ENCODE data around the gene DLX4.
A peak's percentile ranks its signal among the peaks of the same experiment; 100 is the strongest.

Gene DLX4

DNA sequence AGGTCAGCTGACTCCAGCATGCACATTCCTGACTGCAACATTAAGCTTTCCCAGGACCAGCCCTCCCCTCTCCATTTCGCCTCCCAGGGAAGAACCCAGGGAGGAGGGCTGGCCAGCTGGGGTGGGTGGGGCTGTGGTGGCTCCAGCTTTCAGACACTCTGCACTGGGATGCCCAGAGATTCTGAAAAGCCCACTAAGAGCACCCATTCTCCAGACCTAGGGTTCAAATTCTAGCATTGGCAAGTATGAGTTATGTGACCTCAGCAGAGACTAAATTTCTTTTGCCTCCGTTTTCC, 18.2 kb downstream of the DLX4 start:
- no peak for ATAC-seq
- DNase-seq: no peak

DNA sequence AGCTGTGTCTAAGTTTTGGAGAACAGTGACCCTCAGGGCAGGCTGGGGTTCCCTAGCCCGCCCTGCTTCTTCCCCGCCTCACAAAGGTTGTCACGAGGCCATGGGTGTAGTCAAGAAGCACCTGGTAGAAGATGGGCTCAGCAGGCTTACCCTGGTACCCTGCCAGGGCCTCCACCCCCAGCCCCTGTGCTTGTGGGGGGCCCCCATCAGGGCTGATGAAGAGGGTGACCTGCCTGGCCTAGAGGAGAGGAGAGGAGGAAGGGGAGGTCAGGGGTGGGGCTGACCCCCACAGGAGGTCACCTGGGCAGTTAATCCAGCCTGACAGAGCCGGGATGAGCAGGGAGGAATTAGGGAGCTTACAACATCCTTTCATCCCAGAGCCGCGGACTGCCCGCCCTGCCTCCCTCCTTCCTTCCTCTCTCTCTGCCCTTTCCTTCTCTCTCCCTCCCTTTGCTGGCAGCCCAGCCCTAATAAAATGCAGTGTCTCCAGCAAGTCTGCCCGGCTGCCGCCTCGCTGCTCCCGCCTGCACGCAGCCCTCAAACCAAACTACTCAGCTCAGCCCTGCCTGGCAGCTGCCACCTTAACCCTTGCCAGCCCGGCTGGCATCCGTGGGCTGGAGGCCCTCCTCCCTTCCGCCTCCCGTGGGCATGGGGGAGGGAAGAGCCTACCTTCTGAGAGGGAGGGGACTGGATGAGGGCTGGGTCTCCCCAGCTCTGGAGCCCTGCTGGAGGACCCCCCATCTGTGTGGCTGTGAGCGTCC, 18.9 kb downstream of the DLX4 start:
- no peak for ATAC-seq
- DNase-seq: no peak

DNA sequence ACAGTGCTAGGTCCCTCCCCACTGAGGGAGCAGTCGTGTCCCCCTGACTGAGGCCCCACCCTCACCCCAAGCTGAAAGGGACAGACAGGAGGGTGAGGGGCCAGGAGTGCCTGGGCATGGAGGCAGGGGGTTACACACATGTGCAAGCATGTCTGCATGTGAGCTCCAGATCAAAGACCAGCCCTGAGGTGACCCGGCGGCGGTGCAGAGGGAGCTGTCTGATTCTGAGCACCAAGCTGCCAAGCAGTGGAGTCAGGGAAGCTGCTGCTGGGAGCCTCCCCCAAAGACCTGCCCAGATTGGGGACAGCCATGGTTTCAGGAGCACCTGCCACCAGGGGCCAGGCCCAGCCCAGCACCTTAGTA, 20.5 kb downstream of the DLX4 start:
- no peak for DNase-seq
- ATAC-seq: no peak

DNA sequence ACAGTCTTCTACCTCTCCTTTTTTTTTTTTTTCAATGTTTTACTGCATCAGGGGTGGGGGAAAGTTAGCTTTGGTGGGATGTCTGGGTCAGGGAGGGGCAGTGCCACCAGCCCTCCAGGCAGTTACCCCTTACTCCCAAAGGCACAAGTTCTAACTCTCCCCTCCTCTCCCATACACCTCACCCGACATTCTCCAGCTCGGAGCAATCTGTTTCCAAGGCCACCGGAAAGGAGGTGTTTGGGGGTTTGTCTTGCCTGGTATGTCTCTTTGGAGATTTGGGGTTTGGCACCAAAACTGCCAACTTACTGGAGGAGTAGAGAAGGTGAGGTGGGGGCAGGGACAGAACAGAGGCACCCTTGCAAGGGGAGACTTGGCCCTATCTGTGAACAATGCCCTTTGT, 21.3 kb downstream of the DLX4 start:
- ATAC-seq (no peak), DNase-seq (no peak)

DNA sequence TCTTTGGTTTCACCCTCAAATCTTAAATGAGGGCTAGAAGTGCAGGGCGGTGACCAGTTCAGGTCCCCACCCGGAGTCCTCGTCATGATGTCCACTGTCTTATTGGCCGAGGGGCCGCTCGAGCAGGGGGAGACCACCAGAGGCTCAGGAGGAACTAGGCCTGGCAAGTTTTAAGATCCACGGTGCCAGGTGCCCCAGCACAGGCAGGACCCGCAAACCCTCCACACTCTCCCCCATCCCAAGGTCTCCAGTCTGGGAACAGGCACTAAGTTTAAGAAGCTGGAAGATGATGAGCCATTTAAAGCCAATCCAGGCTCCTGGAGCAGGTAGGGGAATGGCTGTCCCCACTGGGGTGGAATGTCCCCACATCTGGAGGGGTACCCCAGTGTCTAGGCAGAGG, 21.9 kb downstream of the DLX4 start:
- DNase-seq: no peak
- no peak for ATAC-seq

DNA sequence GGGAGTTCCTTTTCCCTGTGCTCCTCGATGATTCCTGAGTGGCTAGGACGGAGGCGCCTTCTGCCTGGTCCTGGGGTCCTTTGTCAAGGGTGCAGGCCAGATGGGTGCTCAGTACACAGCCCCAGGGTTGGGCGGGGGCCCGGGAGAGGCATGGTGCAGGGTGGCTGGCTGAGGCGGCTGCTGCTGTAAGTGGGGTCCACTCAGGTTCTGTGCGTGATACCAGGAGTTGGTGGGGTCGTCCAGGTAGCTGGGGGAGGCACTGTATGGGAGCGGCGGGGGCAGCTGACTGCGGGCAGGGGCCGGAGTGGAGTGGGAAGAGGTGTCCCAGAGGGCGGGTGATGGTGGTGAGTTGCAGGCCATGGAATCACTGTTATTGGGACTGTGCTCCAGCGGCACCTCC, 22.4 kb downstream of the DLX4 start:
- no peak for DNase-seq
- no peak for ATAC-seq

DNA sequence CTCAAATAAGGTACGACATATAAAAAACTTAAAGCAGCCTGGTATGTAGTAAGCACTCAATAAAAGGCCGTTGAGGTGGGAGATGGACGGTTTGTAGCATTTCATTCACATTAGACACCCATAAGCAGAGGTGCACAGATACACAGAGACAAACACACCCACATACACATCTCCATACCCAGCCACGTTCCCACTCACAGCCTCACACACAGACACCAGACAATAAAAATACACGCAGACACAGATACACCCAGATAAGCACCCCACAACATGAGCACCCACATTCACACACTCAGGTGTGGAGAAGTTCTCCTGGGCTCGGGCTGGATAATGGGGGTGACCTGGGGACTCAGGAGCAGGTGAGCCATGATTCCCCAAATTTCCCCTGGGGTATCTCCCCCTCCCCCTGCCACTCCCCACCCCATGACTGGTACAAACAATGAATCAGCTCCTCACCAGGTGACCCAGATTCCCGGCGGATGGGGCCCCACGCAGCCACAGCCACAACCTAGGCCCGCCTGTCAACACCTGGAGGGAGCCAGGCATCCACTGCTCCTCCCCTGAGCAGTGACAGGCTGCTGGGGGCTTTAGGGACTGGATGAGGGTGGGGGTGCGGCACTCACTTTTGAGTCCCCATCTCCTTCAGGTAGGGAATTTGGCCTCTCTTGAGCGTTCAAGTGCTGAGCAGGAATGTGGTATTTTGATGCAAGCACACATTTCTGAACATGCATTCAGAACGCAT, 23.4 kb downstream of the DLX4 start:
- no peak for ATAC-seq
- no peak for DNase-seq

DNA sequence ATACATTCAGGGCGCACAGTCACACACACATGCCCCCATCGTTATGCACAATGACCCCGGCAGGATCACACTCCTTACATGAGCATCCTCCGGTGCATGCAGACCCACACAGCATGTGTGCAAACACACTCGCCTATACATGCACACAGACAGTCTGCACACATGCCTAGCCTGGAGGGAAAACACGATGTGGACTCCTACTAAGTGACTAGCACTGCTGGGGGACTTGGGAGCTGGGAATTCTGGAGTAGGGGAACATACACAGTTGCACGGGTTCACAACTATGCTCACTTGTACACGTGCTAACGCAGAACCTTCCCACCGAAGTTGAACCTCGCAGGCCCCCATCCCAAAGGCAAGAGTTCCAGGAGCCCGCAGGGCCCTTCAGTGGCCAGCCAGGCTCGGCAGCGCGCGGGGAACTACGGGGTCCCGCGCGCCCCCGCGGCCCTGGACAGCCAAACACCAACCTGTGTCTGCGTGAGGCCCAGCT, 24.0 kb downstream of the DLX4 start:
- no peak for DNase-seq
- ATAC-seq: no peak

DNA sequence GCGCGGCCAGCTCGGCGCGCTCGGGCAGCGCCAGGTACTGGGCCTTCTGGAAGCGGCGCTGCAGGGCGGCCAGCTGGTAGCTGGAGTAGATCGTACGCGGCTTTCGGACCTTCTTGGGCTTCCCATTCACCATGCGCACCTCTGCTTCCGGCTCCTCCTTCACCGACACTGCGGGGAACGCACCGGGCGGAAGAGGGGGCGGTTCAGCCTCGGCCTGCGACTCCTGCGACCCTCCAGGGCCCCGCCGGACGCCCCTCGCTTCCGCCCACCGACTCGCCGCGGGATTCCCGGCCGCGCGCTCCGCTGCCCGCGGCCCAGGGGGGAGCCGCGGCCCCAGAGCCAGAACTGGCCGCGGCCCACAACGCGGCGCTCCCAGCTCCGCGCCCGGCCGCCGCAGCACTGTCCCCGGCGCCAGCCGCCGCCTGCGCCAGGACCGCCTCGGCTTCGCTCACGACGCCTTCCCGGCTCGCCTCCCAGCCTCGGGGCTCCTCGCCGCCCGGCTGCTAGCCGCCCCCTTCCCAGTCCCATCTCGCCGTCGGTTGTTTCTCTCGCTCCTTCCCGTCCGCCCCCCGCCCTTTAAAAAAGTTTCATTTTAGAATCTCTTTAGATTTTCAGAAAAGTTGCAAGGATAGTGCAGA, 24.6 kb downstream of the DLX4 start:
- ATAC-seq: no peak
- peak; percentile 33 for DNase-seq

DNA sequence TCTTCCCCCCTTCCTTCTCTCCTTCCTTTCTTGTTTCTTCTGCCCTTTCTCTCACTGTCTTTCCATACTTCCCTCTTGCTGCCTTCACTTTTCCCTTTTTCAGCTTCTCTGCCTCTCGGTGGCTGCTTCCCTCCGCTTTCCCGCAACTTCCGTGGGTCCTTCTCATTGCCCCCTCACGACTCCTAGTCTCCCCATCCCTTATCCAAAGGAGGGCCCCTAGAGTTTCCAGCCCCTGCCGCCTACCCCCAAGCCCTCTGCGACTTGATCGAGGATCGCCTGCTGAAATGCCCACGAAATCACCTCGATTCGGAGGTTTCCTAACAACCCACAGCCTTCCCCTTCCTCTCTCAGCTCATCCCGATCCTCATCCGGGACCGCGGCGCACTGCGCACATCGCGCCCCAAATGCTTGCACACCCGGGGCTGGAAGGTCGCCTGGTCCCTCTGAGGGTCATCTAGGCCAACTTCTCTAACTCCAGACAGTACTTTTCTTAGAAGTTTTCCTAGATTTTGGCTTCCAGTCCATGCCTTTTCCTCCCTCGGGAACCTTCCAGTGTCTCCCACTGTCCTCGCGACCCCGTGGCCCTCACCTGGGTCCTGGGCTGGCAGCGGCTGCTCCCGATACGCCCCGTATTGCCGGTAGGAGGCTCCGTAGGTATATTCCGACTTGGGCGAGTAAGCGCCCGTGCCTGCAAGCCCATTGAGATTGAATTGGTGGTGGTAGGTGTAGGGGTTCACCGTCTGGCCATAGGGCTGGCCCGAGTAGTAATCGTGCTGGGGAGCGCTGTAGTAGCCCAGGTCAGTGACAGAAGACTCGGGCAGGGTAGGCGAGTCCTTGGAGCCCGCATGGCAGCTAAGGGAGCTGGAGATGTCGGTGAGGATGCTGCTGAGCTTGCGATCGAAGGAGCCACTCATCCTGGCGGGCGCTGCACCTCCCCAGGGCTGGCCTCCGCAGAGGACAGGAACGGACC, 25.4 kb downstream of the DLX4 start:
- ATAC-seq (no peak), DNase-seq (no peak)

DNA sequence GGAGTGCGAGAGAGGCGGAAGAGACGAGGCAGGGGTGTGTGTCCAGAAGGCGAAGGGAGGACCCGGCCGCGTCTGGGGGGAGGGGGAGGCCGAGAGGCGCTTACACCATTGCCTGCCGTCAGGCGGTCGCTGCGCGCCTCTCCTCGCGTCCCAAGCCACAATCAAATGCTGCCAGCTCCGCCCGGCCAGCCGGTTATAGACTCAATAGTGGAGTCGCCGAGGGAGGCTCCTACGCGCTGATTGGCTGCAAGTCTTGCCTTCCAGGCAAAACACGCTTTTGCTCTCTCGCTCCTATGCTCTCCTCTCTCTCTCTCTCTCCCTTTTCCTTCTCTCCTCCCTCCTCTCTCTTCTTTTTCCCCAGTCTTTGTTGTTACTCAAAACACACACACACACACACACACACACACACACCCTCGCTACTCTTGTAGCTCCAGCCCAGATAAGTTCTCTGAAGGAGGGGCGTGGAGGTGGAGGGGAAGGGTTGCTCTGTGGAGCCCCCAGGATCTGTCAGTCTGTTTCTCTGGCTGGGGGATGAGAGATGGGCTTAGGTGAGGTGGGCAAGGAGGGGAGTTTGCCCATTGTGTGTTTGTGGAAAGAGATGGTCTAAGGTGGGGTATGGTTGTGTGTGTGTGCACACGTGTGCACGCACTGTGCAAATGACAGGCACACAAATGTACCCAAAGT, 26.2 kb downstream of the DLX4 start, which contains the start of gene DLX3:
DLX3 (minus strand) TSS at position 170 of the 684 bp plus-strand sequence. CDS start 226 bp downstream, outside the sequence.
- ATAC-seq: no peak
- DNase-seq: peak; percentile 44

DNA sequence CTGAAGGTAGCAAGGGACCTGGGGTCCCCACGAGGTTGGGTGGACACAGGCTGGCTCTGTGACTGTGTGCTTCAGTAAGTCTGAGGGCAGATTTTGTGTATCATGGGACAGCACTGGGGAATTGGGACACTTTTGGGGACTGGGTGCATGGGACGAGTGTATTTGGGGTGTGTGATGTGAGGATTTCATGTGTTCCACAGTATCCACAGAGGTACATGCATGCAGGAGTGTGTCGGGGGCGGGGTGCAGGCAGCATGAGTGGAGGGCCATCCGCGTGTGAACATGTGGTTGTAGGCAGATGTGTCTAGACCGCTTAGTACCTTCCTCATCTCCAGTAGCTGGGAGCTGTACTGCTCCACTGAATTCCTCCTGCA, 27.1 kb downstream of the DLX4 start:
- ATAC-seq: no peak
- no peak for DNase-seq

DNA sequence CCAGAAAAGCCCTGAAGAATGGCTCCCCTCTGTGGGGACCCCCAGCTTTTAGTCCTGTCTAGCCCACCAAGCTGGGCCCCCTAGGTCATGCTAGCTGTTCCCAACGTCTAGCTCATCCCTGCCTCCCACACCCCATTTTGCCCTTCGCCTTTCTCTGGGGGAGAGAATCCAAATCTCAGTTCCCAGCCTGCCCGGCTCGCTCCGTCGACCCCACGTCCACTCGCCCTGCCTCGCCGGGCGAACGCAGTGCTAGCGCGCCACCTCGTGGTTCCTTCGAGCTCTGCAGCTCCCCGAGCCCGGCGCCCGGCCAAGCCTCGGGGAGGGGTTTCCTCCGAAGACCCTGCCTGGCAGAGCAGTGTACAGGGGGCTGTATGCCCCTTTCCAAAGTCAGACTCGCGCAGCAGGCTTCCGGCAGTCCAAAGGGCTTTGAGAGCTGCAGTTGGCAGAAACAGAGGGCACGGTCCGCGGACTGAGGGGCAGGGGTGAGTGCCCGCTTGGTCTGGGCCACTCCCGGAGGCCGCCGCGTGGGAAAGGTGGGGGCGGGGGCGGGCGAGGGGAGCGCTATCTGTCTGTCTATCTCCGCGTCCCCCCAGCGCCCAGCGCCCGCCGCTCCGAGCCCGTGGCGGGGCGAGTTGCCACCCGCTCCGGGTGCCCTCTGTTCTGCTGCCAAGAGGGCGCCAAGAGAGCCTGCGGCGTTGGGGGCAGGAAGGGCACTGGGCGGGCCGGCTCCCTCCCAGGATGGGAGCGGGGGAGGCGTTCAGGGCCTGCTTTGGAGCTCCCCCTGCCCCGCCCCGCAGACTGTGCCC, 27.7 kb downstream of the DLX4 start:
- ATAC-seq: peak; percentile 39
- DNase-seq: peak; percentile 83

DNA sequence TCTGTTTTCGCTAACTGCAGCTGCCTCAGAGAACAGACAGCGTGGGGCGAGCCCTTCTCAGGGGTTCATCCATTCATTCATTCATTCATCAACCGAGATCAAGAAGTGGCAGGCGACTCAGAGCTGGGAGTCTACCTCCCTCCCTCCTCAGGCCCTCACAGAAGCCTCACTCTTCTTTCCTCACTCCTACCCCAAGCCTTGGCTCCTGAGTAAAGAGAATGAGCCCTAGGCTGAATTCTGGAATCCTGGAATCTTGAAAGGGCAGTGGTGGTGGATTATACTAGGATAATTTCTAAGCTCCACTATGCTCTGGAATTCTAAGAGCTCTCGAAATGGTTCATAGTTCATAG, 28.3 kb downstream of the DLX4 start:
- ATAC-seq (no peak), DNase-seq (no peak)

DNA sequence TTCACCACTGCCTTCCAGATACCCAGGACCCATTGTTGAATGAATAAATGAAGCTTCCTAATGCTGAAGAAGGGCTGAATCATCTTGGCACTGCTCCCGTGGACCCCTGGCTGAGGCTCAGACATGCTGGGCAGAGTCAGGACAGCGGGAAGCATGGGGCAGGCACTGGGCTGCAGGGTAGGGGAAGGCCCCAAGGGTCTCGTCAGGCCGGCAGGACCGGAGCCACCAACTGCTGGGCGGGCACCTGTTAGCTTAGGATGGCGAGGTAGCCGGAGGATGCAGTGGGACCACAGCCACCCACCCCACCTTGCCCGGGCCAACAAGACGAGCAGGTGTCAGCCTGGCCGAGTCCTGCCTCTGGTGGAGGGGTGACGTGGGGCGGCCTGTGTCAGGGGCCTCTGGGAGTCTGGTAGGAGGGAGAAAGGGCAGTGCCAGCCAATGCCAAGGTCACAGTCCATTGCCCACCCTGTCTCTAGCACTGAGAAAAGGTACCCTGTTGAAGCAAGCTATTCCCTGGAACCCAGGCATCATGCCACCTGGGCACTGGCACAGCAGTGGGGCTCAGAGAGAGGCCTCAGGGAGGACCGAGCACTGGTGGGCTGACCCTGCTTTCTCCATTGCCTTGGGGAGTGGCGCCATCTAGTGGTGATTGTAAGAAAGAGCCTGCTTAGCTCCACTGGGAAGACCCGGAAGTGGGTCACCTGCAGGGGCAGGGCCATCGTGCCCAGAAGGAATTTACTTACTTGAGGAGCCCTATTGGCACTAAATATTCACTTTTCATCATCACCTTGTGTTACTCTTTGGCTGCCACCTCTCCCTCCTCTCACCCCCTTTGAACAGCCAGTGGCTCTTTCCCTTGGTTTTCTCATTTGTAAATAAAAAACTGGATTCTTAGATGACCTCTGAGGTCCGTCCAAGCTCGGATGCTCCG, 29.0 kb downstream of the DLX4 start:
- peak; percentile 85 for ATAC-seq
- DNase-seq: peak; percentile 88

DNA sequence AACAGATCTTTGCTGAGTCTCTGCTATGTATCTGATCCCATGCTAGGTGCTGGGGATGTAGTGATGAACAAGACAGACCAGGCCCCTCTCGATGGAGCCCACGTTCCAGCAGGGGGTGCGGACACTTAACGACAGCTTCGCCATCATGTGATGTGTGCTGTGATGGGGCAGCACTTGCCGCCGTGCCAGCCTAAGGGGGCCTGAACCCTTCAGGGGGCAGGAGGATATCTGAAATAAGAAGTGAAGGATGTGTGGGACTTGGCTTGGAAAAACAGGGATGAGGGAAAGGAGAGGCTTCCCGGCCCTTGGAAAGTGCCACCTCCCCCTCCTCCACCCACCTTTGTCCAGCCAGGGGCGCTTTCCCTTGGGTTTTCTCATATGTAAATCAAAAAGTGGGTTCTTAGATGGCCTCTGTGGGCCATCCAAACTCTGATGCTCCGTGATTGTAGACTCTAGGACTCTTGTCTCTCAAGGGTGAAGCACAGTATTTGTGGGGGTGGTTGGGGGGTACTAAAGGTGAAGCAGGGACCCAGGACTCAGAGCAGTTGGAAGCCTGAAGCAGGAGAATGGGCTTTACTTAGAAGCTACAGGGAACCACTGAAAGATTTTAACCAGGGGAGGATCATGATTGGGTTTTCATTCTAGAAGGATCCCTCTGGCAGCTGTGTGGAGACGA, 30.0 kb downstream of the DLX4 start:
- no peak for ATAC-seq
- DNase-seq: no peak

DNA sequence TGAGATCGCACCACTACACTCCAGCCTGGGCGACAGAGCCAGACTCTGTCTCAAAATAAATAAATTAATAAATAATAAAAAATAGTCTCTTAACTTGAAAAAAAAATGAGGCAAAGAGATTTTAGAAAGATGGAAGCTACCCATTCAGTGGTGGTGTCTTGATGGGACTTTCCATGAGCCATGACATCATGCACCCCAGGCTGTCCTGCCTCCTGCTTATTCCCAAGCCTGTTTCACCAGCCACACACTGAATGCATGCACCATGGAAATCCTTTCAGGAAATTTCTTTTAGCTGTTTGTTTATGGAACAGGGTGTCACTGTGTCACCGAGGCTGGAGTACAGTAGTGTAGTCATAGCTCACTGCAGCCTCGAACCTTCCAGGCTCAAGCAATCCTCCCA, 34.9 kb downstream of the DLX4 start:
- ATAC-seq: no peak
- no peak for DNase-seq

DNA sequence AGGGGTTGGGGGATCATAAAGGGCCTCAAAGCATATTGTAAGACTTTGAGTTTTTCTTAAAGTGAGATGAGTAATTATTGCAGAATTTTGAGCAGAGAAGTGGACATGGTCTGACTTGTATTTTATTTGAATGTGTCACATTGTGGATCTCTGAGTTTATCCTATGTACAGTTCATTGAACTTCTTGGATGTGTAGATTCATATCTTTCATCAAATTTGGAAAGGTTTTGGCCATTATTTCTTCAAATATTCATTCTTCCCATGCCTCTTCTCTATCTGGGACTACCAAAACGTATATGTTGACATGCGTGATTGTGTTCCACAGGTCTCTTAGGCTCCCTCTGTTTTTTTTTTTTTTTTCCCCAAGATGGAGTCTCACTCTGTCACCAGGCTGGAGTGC, 40.3 kb downstream of the DLX4 start:
- DNase-seq (no peak), ATAC-seq (no peak)

DNA sequence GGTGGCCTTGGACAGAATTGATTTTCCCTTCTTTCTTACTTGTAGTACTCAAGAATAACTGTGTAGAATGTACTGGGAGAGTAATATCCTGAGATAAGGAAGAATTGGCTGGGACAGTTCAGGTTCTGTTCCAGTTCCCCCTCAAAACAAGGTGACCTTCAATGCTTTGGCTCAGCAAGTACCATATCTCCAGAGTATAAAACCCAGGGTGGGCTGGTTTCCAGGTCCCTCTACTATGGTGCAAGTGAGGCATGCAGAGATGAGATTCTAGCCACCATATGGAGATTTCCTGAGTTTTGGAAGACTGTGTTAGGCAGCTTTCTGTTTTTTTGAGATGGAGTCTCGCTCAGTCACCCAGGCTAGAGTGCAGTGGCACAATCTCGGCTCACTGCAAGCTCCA, 44.1 kb downstream of the DLX4 start:
- no peak for DNase-seq
- ATAC-seq: no peak
